Endothelial cell of umbilical vein (primary cell): ENCODE data around the gene LYPLAL1. TPM values are rescaled to one million over a fixed set of nuclear protein-coding genes. Genes with fewer than 3 reads are reported as not detected.

ENCODE experiments used
- BruUV-seq: library from RNA; stranded (reverse); fragments of 400-500 nt; replicated peaks from 2 replicates; lab custom pipeline; 2021; lab: Mats Ljungman, UMichigan
- CTCF ChIA-PET: fragments of 300-600, 350-600 bp; sonication (Branson Sonifier 250); formaldehyde crosslinking; loops from one replicate; lab custom pipeline; 2021; ENCODE audit warnings: antibody characterized with exemption, inconsistent platforms; lab: Charles Lee
- POLR2A ChIA-PET: fragments of 300-600, 350-600 bp; sonication (Branson Sonifier 250); formaldehyde crosslinking; loops from one replicate; lab custom pipeline; 2021; ENCODE audit warnings: antibody characterized with exemption, inconsistent platforms; lab: Charles Lee
- DNase-seq: peaks from one replicate; pipeline ENCODE4 v3.0.0-alpha.2; 2011; ENCODE audit warnings: low read depth, low spot score
- FAIRE-seq: peaks from 2 replicates; lab custom pipeline; 2011; peaks lifted over from hg19 to GRCh38; lab: Jason Lieb, UNC
- H2AFZ ChIP-seq: 2 replicates; pipeline ENCODE4 v1.6.0; 2012; ENCODE audit warnings: low read depth, low read length, control low read depth, inconsistent platforms
- H3K27ac ChIP-seq: 2 replicates; pipeline ENCODE4 v1.5.1; 2011; ENCODE audit warnings: low read depth, mild to moderate bottlenecking, control low read depth, low read length, moderate library complexity; ENCODE audit not compliant: insufficient read depth
- H3K27me3 ChIP-seq, 2 experiments: 2 replicates each; pipeline versions ENCODE4 v1.6.0 to v1.6.1; 2011; ENCODE audit warnings: low read length in 2 of 2, mixed read lengths in 1 of 2; ENCODE audit not compliant: control insufficient read depth in 2 of 2, insufficient read depth in 2 of 2
- H3K36me3 ChIP-seq, 2 experiments: 2 replicates in 1 of 2; 3 replicates in 1 of 2; pipeline ENCODE4 v1.5.1; 2011; ENCODE audit warnings: low read length in 2 of 2, mild to moderate bottlenecking in 1 of 2, moderate library complexity in 1 of 2; ENCODE audit not compliant: control insufficient read depth in 2 of 2, insufficient read depth in 2 of 2; ENCODE audit errors: extremely low read depth in 1 of 2
- H3K4me1 ChIP-seq: 3 replicates; pipeline ENCODE4 v1.5.1; 2011; ENCODE audit warnings: mild to moderate bottlenecking, low read length; ENCODE audit not compliant: control insufficient read depth, insufficient read depth; ENCODE audit errors: extremely low read depth
- H3K4me2 ChIP-seq: 2 replicates; pipeline ENCODE4 v1.6.1; 2011; ENCODE audit warnings: low read length, control low read depth, mixed read lengths; ENCODE audit not compliant: insufficient read depth
- H3K4me3 ChIP-seq, 3 experiments: fragments of 200-600 bp in 1 of 3; sonication (generic), shearing (Covaris generic) in 1 of 3; replicated peaks in 1 of 3; 2 replicates each; pipeline ENCODE4 v1.5.1; 2011 to 2016; ENCODE audit warnings: control low read depth in 3 of 3, low read length in 3 of 3, mild to moderate bottlenecking in 2 of 3, inconsistent platforms in 1 of 3, low read depth in 1 of 3, moderate library complexity in 1 of 3; ENCODE audit not compliant: insufficient read depth in 1 of 3
- H3K79me2 ChIP-seq: 2 replicates; pipeline ENCODE4 v1.6.0; 2012; ENCODE audit warnings: low read length, inconsistent platforms; ENCODE audit not compliant: control insufficient read depth, insufficient read depth
- H3K9ac ChIP-seq: replicated peaks from 2 replicates; pipeline ENCODE3; 2011; ENCODE audit warnings: low read length, control low read depth; ENCODE audit not compliant: insufficient read depth; ENCODE audit errors: extremely low read depth
- H3K9me1 ChIP-seq: replicated peaks from 3 replicates; pipeline ENCODE4 v1.6.0; 2011; ENCODE audit warnings: mild to moderate bottlenecking, low read length; ENCODE audit not compliant: control insufficient read depth, insufficient read depth; ENCODE audit errors: extremely low read depth
- H3K9me3 ChIP-seq: replicated peaks from 2 replicates; pipeline ENCODE4 v1.5.1; 2012; ENCODE audit warnings: low read length, inconsistent platforms; ENCODE audit not compliant: control insufficient read depth, insufficient read depth
- H4K20me1 ChIP-seq: replicated peaks from 2 replicates; pipeline ENCODE3; 2011; ENCODE audit warnings: mild to moderate bottlenecking, low read length; ENCODE audit not compliant: control insufficient read depth, insufficient read depth; ENCODE audit errors: extremely low read depth
- CTCF ChIP-seq, 2 donors: IDR thresholded peaks; 1 replicate in 1 of 2; 2 replicates in 1 of 2; pipeline ENCODE4 v1.5.1; 2011; ENCODE audit warnings: low read length in 2 of 2, mild to moderate bottlenecking in 2 of 2, moderate library complexity in 2 of 2, control low read depth in 1 of 2, inconsistent platforms in 1 of 2, low read depth in 1 of 2; ENCODE audit not compliant: insufficient read depth in 1 of 2; ENCODE audit errors: extremely low read depth in 1 of 2
- EZH2 ChIP-seq: IDR thresholded peaks from 2 replicates; pipeline ENCODE4 v1.6.1; 2012; ENCODE audit warnings: borderline replicate concordance, low read depth, mild to moderate bottlenecking, moderate library complexity, low read length, inconsistent platforms; ENCODE audit not compliant: severe bottlenecking
- FOS ChIP-seq: IDR thresholded peaks from 2 replicates; pipeline ENCODE4 v1.6.1; 2011; ENCODE audit warnings: mild to moderate bottlenecking, low read length, moderate library complexity, borderline replicate concordance; ENCODE audit not compliant: insufficient read depth
- GATA2 ChIP-seq: IDR thresholded peaks from 2 replicates; pipeline ENCODE4 v1.7.0; 2011; ENCODE audit warnings: low read depth, mild to moderate bottlenecking, moderate library complexity, mixed read lengths, low read length; ENCODE audit not compliant: insufficient read length, insufficient read depth
- JUN ChIP-seq: IDR thresholded peaks from 2 replicates; pipeline ENCODE4 v1.6.1; 2011; ENCODE audit warnings: borderline replicate concordance, low read depth; ENCODE audit not compliant: insufficient read length, insufficient read depth
- MYC ChIP-seq: IDR thresholded peaks from one replicate; pipeline ENCODE4 v1.6.1; 2011; ENCODE audit warnings: mild to moderate bottlenecking, low read depth, low read length
- POLR2A ChIP-seq: IDR thresholded peaks from 2 replicates; pipeline ENCODE4 v1.6.1; 2012; ENCODE audit warnings: low read depth, mild to moderate bottlenecking, control low read depth, low read length
- POLR2AphosphoS5 ChIP-seq: IDR thresholded peaks from 2 replicates; pipeline ENCODE4 v1.6.1; 2012; ENCODE audit warnings: low read depth, mild to moderate bottlenecking, control low read depth, low read length, moderate library complexity; ENCODE audit not compliant: insufficient read depth
- dilution Hi-C: fragments of 300-500 bp; cut with MboI; formaldehyde crosslinking; loops from one replicate; pipeline ENCODE4 v1.15.0; 2019; ENCODE audit warnings: low sequenced_read_pairs; ENCODE audit not compliant: extremely low pct_ligation_motif_present
- intact Hi-C: fragments of 100-400 bp; cut with micrococcal nuclease; formaldehyde crosslinking; loops from one replicate; pipeline ENCODE4 v1.10.0; 2022
- polyA plus RNA-seq, 4 experiments: library from polyadenylated mRNA; depleted of rRNA in 3 of 4; stranded (reverse) in 3 of 4; unstranded in 1 of 4; fragments of >200 nt; gene quantifications; 2 replicates each; pipeline versions ENCODE4 v1.2.1 to v1.2.3, GENCODE V29; 2011 to 2012; ENCODE audit warnings: missing spikeins in 1 of 4
- total RNA-seq: library from RNA; stranded (reverse); gene quantifications from 2 replicates; pipeline ENCODE4 v1.2.3, GENCODE V29; 2021
- TF ChIP-seq, protein P1 (sequence below): IDR thresholded peaks from 2 replicates; pipeline ENCODE4 v1.6.1; 2011; ENCODE audit not compliant: insufficient read depth, insufficient read length

LYPLAL1 gene
- total and polyA plus RNA-seq, 2 donors (not counting 3 experiments of a cell fraction or from before 2014, with no cell fraction given), result 7.4 to 25.4 TPM

- no TSS peak for BruUV-seq
- H3K9ac ChIP-seq, result no peak overlapping the region
- H3K9me3 ChIP-seq, result no peaks in the 10 kb centered on the region
- CTCF ChIA-PET, result interaction anchor here (1.3 kb wide), 1 partner anchor 14 kb away, joined by 3 read pairs; no protein-coding TSS in a partner anchor
- peaks cover 9% of the 10 kb centered on the region for H3K79me2 ChIP-seq
- H3K4me2 ChIP-seq, result no peak overlapping the region
- intact Hi-C loops (loop anchor here (5.0 to 10.0 kb wide), 3 partner anchors 117 to 871 kb away; no protein-coding TSS in a partner anchor), dilution Hi-C loops (no loop called here)
- no peak overlapping the region for H2AFZ ChIP-seq
- H4K20me1 ChIP-seq, result no peaks in the 10 kb centered on the region
- no peak overlapping the region for H3K27ac ChIP-seq
- no peaks in the 10 kb centered on the region for H3K36me3 ChIP-seq
- H3K4me1 ChIP-seq, result peaks cover 26% of the 10 kb centered on the region
- no peak for FAIRE-seq
- POLR2A ChIA-PET, result no interaction called here
- no peak overlapping the region for H3K4me3 ChIP-seq
- H3K27me3 ChIP-seq, result no peaks in the 10 kb centered on the region
- H3K9me1 ChIP-seq, result no peaks in the 10 kb centered on the region
- TF ChIP-seq JUN (no peak), FOS (no peak), MYC (no peak), GATA2 (no peak), EZH2 (no peak), POLR2AphosphoS5 (no peak), POLR2A (no peak), CTCF (IDR thresholded peaks at IDR 0.05; ENCODE audit: extremely low read depth in 1 of 2, insufficient read depth in 1 of 2, low read depth in 1 of 2, low read length in 2 of 2) (no peak)
- TF ChIP-seq, protein P1, sequence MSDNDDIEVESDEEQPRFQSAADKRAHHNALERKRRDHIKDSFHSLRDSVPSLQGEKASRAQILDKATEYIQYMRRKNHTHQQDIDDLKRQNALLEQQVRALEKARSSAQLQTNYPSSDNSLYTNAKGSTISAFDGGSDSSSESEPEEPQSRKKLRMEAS, result no peak
- DNase-seq, result no peak
Measured at GRCh38 chr1:219185486-219186117, 11.9 kb downstream of the LYPLAL1 start.
